Stimulated activated CD4-positive, alpha-beta T cell treated with anti-CD3 and anti-CD28 coated beads, TNF-alpha, amount 100 ng/mL, for 48 hours (primary cell): ENCODE data around the gene DBX1.
"Not testable (repeated sequence)": the region's sequence is repeated elsewhere in the genome, so short reads cannot be mapped to it uniquely, and the experiment has no call there.

Source experiments
- DNase-seq, 3 donors: peaks; one replicate each; pipeline ENCODE4 v3.0.0-alpha.2; 2020; ENCODE audit warnings: low read depth in 3 of 3

DBX1 gene

GRCh38 chr11:20160425-20161229 is at the start of gene DBX1:
Gene DBX1 (minus strand): TSS chr11:20160475. CDS start chr11:20160324, 151 bp downstream.
- no peak for DNase-seq

GRCh38 chr11:20208622-20209111 is 48.4 kb upstream of the DBX1 start:
- no peak for DNase-seq

- DNase-seq, result no peak
These were observed 47.7 kb upstream of the DBX1 start for GRCh38 chr11:20207781-20208621.

DNA sequence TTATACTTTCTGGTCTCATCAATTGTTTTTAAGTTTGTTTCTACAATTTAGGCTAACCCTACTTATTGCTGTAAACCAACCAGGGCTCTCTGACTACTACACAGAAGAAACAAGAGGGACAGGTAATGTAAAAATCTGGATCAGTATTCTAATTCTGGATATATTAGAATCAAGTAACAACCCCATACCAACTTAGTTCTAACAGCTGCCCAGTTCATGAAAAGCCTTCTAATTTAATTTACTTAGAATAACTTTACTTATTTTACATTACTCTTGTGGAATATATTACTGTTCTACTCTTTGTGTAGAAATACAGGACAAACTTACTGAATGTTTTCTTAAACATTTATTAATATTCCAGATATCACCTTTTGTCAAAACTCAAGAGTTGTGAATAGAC is 45.5 kb upstream of the DBX1 start:
- no peak for DNase-seq

GRCh38 chr11:20204681-20205080 is 44.4 kb upstream of the DBX1 start:
- DNase-seq, result no peak

- no peak for DNase-seq
These were observed 43.6 kb upstream of the DBX1 start for GRCh38 chr11:20203831-20204230.

GRCh38 chr11:20201231-20201630 is 41.0 kb upstream of the DBX1 start:
- no peak for DNase-seq

GRCh38 chr11:20200331-20200955 is 40.2 kb upstream of the DBX1 start:
- not testable (repeated sequence) for DNase-seq

GRCh38 chr11:20197881-20198280 is 37.6 kb upstream of the DBX1 start:
- no peak for DNase-seq

GRCh38 chr11:20194470-20194869 is 34.2 kb upstream of the DBX1 start:
- DNase-seq, result no peak

- DNase-seq, result no peak
These were observed 33.0 kb upstream of the DBX1 start for GRCh38 chr11:20193307-20193706.

- DNase-seq, result no peak
These were observed 32.4 kb upstream of the DBX1 start for GRCh38 chr11:20192641-20193040.

DNA sequence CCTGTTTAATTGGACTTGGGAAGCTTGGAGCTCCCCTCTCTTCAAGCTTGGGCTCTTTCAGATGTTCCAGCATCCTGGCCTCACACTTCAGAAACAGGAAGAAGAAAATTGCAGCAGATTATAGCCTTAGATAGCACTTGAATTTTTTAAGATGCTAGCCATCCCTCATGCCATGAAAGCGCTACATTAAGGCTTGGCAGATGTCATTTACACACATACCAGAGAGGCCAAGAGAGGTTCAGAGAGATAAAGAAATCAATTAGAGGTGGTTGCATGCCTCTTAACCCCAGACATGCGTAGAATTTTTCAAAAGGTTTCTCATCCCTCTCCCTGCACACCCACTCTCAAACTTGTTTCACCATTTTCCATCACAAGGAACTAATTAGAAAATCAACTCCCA is 31.9 kb upstream of the DBX1 start:
- no peak for DNase-seq

DNA sequence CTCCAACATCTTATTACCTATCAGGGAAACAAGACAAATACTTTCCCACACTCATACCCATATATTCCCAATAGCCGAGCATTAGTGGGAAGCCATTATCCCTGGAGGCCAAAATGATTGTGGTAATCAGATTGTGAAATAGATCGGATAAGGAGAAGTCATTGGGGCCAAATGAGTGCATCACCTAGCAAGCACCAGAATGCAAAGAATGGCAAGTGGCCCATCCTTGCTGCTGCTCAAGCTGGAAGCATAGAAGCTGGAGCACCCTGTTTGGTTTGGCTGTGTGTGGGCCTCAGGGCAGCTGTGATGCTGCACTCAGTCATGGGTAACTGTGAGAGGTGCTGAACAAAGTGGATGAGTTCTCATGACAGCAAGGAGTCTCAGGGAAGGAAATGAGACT is 18.7 kb upstream of the DBX1 start:
- DNase-seq, result no peak

GRCh38 chr11:20177136-20177535 is 16.9 kb upstream of the DBX1 start:
- DNase-seq, result no peak

GRCh38 chr11:20172721-20173447 is 12.6 kb upstream of the DBX1 start:
- DNase-seq, result no peak

DNA sequence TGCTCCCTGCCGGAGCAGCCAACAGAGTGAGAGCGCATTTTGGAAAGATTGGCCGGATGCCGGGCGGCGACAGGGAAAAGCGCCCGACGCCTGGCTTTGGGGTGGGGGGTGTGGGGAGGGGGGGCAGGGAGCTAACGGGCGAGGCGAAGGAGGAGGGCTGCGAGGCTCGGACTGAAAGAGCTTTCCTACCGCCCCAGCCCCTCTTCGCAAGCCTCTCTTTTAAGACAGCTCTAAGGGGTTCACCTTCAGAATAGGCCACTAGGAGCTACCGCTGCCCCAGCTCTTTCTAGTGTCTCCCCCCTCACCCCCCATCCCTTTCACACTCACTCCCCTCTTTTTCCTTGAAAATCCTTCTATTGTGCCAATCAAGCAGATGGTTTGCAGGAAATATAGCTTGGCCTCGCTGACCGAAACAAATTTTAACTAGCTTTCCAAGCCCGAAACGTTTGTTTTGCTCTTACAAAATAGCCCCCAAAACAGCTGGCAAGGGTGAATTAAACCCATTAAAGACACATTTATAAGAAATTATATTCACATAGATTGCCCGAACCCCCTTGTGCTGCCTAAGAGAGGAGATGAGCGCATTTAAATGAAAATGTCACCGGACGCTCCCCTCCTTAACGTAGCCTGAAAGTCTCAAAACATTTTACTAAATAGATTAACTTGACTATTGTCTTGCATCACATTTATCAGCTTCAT is 3.7 kb upstream of the DBX1 start:
- DNase-seq, result no peak

GRCh38 chr11:20162824-20163782 is 2.8 kb upstream of the DBX1 start:
- no peak for DNase-seq

DNA sequence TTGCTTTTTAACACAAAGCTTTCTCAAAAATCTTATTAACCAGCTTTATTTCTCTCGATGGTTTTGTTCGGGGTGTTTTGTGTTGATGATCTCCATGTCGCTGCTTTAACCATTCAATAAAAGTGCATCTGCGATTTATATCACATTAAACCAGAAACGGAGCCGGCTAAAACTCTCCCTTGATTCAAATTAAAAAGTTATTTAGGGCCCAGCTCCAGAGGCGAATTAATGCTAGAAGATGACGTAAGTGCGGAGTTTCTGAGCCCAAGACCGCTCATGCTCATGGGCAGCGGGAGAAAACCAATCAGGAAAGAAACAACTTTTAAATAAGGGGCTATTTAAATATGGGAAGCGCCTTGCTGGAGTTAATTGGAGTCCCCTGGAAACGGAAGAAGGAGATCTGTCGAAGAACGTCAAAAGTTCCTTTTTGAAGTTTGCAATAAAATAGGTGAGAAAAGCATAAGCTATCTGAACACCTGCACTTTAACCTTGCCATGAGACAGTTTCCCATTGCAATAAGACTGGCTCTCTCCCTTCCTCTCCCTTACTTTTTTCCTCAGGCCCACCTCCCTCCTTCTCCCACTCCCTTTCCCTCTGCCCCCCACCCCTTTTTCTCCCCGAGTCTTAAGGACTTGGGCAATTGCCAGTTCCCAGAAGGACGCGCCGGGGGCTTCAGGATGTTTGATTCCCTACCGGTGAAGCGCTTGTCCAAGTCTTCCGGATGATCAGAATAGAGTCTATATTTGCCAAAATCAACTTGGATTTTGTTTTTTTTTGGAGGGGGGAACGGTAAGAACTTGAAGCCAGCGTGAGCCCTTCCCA is 1.9 kb upstream of the DBX1 start:
- DNase-seq, result no peak
